ENCODE results near the gene CYP26C1. TPM values are rescaled to one million over a fixed set of nuclear protein-coding genes. Genes with fewer than 3 reads are reported as not detected.

Gene CYP26C1
- polyA plus RNA-seq (2013): 0.01 TPM

- Histone ChIP-seq H3K27ac (ENCODE audit: insufficient read depth in 1 of 2, low read depth in 1 of 2, low read length in 2 of 2, poor library complexity in 1 of 2, severe bottlenecking in 2 of 2) (no peak within 1 kb of the TSS), H3K4me3 (ENCODE audit: control insufficient read depth in 1 of 7, extremely low read depth in 1 of 7, insufficient read depth in 4 of 7, low read depth in 2 of 7, low read length in 6 of 7) (peak within 1 kb of the TSS in 3 of 7 experiments; percentile 52 to 81 (median 74)), H3K9me3 (ENCODE audit: control extremely low read depth in 1 of 5, control insufficient read depth in 4 of 5, insufficient read depth in 2 of 5, low read depth in 1 of 5, low read length in 4 of 5) (peaks cover 0 to 5% (median 0%) of the 10 kb centered on the region in 5 experiments), H3K36me3 (ENCODE audit: control insufficient read depth in 4 of 4, insufficient read depth in 4 of 4, low read length in 3 of 4) (peaks cover 7 to 26% (median 15%) of the 10 kb centered on the region in 4 experiments), H3K27me3 (replicated peaks in 2 of 5; ENCODE audit: control insufficient read depth in 4 of 5, insufficient read depth in 5 of 5, low read length in 4 of 5) (peaks cover 13 to 66% (median 29%) of the 10 kb centered on the region in 5 experiments), H3K4me1 (ENCODE audit: control extremely low read depth in 1 of 4, control insufficient read depth in 4 of 4, insufficient read depth in 4 of 4, low read length in 3 of 4) (peaks cover 2 to 35% (median 23%) of the 10 kb centered on the region in 4 experiments)
- ChIA-PET POLR2A (no interaction called here), CTCF (interaction anchor here (1.5 kb wide), 1 partner anchor 57 kb away, joined by 4 read pairs; no protein-coding TSS in a partner anchor)
- no peak for DNase-seq
- WGBS (ENCODE audit: insufficient coverage): 36% methylated on average over 54 of the region's 67 CpGs
These were observed at the start of gene CYP26C1 for GRCh38 chr10:93059975-93060886. Gene CYP26C1 (plus strand): TSS chr10:93060798. CDS start chr10:93061264, 466 bp downstream.

- no CpG with 5 or more reads among the region's 3 CpGs for WGBS (ENCODE audit: insufficient coverage)
- DNase-seq: no peak
- H3K36me3 ChIP-seq (ENCODE audit: control insufficient read depth in 4 of 4, insufficient read depth in 4 of 4, low read length in 3 of 4): peaks cover 0 to 14% (median 6%) of the 10 kb centered on the region in 4 experiments
- H3K4me3 ChIP-seq (ENCODE audit: control insufficient read depth in 1 of 7, extremely low read depth in 1 of 7, insufficient read depth in 4 of 7, low read depth in 2 of 7, low read length in 6 of 7): no peak overlapping the region
- H3K27me3 ChIP-seq (replicated peaks in 2 of 5; ENCODE audit: control insufficient read depth in 4 of 5, insufficient read depth in 5 of 5, low read length in 4 of 5): no peaks in the 10 kb centered on the region
- POLR2A ChIA-PET: no interaction called here
- H3K9me3 ChIP-seq (ENCODE audit: control extremely low read depth in 1 of 5, control insufficient read depth in 4 of 5, insufficient read depth in 2 of 5, low read depth in 1 of 5, low read length in 4 of 5): no peaks in the 10 kb centered on the region
- CTCF ChIA-PET: interaction anchor here (0.8 to 1.3 kb wide), 2 partner anchors 9 to 15 kb away, joined by 3 read pairs; no protein-coding TSS in a partner anchor
- no peak overlapping the region for H3K27ac ChIP-seq (ENCODE audit: insufficient read depth in 1 of 2, low read depth in 1 of 2, low read length in 2 of 2, poor library complexity in 1 of 2, severe bottlenecking in 2 of 2)
- H3K4me1 ChIP-seq (ENCODE audit: control extremely low read depth in 1 of 4, control insufficient read depth in 4 of 4, insufficient read depth in 4 of 4, low read length in 3 of 4): no peaks in the 10 kb centered on the region
These were observed 44.9 kb upstream of the CYP26C1 start for GRCh38 chr10:93015722-93016121.

- peaks cover 0 to 14% (median 0%) of the 10 kb centered on the region in 5 experiments for H3K9me3 ChIP-seq (ENCODE audit: control extremely low read depth in 1 of 5, control insufficient read depth in 4 of 5, insufficient read depth in 2 of 5, low read depth in 1 of 5, low read length in 4 of 5)
- H3K27ac ChIP-seq (ENCODE audit: insufficient read depth in 1 of 2, low read depth in 1 of 2, low read length in 2 of 2, poor library complexity in 1 of 2, severe bottlenecking in 2 of 2): no peak overlapping the region
- H3K4me3 ChIP-seq (ENCODE audit: control insufficient read depth in 1 of 7, extremely low read depth in 1 of 7, insufficient read depth in 4 of 7, low read depth in 2 of 7, low read length in 6 of 7): no peak overlapping the region
- H3K36me3 ChIP-seq (ENCODE audit: control insufficient read depth in 4 of 4, insufficient read depth in 4 of 4, low read length in 3 of 4): peaks cover 3 to 35% (median 19%) of the 10 kb centered on the region in 4 experiments
- CTCF ChIA-PET: interaction anchor here (1.0 to 2.2 kb wide), 2 partner anchors 9 to 17 kb away, joined by 3 to 7 read pairs; no protein-coding TSS in a partner anchor
- H3K4me1 ChIP-seq (ENCODE audit: control extremely low read depth in 1 of 4, control insufficient read depth in 4 of 4, insufficient read depth in 4 of 4, low read length in 3 of 4): no peaks in the 10 kb centered on the region
- POLR2A ChIA-PET: no interaction called here
- H3K27me3 ChIP-seq (replicated peaks in 2 of 5; ENCODE audit: control insufficient read depth in 4 of 5, insufficient read depth in 5 of 5, low read length in 4 of 5): no peaks in the 10 kb centered on the region
- 100% methylated on average over 2 of the region's 4 CpGs for WGBS (ENCODE audit: insufficient coverage)
- no peak for DNase-seq
These were observed 37.5 kb upstream of the CYP26C1 start for GRCh38 chr10:93023013-93023650.

- Histone ChIP-seq H3K4me1 (ENCODE audit: control extremely low read depth in 1 of 4, control insufficient read depth in 4 of 4, insufficient read depth in 4 of 4, low read length in 3 of 4) (no peaks in the 10 kb centered on the region), H3K9me3 (ENCODE audit: control extremely low read depth in 1 of 5, control insufficient read depth in 4 of 5, insufficient read depth in 2 of 5, low read depth in 1 of 5, low read length in 4 of 5) (peaks cover 0 to 14% (median 0%) of the 10 kb centered on the region in 5 experiments), H3K27me3 (replicated peaks in 2 of 5; ENCODE audit: control insufficient read depth in 4 of 5, insufficient read depth in 5 of 5, low read length in 4 of 5) (no peaks in the 10 kb centered on the region), H3K27ac (ENCODE audit: insufficient read depth in 1 of 2, low read depth in 1 of 2, low read length in 2 of 2, poor library complexity in 1 of 2, severe bottlenecking in 2 of 2) (no peak overlapping the region), H3K36me3 (ENCODE audit: control insufficient read depth in 4 of 4, insufficient read depth in 4 of 4, low read length in 3 of 4) (peaks cover 5 to 28% (median 16%) of the 10 kb centered on the region in 4 experiments), H3K4me3 (ENCODE audit: control insufficient read depth in 1 of 7, extremely low read depth in 1 of 7, insufficient read depth in 4 of 7, low read depth in 2 of 7, low read length in 6 of 7) (no peak overlapping the region)
- ChIA-PET POLR2A (no interaction called here), CTCF (no interaction called here)
- no CpG with 5 or more reads among the region's 2 CpGs for WGBS (ENCODE audit: insufficient coverage)
- no peak for DNase-seq
These were observed 34.5 kb upstream of the CYP26C1 start for GRCh38 chr10:93026072-93026471.

- H3K27me3 ChIP-seq (replicated peaks in 2 of 5; ENCODE audit: control insufficient read depth in 4 of 5, insufficient read depth in 5 of 5, low read length in 4 of 5): no peaks in the 10 kb centered on the region
- ChIA-PET CTCF (no interaction called here), POLR2A (no interaction called here)
These were observed 33.1 kb upstream of the CYP26C1 start for GRCh38 chr10:93027508-93027907.

GRCh38 chr10:93028883-93029282 lies 31.7 kb upstream of the CYP26C1 start:
- H3K4me3 ChIP-seq (ENCODE audit: control insufficient read depth in 1 of 7, extremely low read depth in 1 of 7, insufficient read depth in 4 of 7, low read depth in 2 of 7, low read length in 6 of 7): no peak overlapping the region
- ChIA-PET POLR2A (no interaction called here), CTCF (no interaction called here)
- no peaks in the 10 kb centered on the region for H3K27me3 ChIP-seq (replicated peaks in 2 of 5; ENCODE audit: control insufficient read depth in 4 of 5, insufficient read depth in 5 of 5, low read length in 4 of 5)
- H3K27ac ChIP-seq (ENCODE audit: insufficient read depth in 1 of 2, low read depth in 1 of 2, low read length in 2 of 2, poor library complexity in 1 of 2, severe bottlenecking in 2 of 2): no peak overlapping the region
- H3K4me1 ChIP-seq (ENCODE audit: control extremely low read depth in 1 of 4, control insufficient read depth in 4 of 4, insufficient read depth in 4 of 4, low read length in 3 of 4): no peaks in the 10 kb centered on the region
- WGBS (ENCODE audit: insufficient coverage): 100% methylated on average over 1 of the region's 2 CpGs
- H3K36me3 ChIP-seq (ENCODE audit: control insufficient read depth in 4 of 4, insufficient read depth in 4 of 4, low read length in 3 of 4): peaks cover 7 to 27% (median 15%) of the 10 kb centered on the region in 4 experiments
- DNase-seq: no peak
- H3K9me3 ChIP-seq (ENCODE audit: control extremely low read depth in 1 of 5, control insufficient read depth in 4 of 5, insufficient read depth in 2 of 5, low read depth in 1 of 5, low read length in 4 of 5): peaks cover 0 to 14% (median 0%) of the 10 kb centered on the region in 5 experiments

More at GRCh38 chr10:93027508-93027907, 33.1 kb upstream of the CYP26C1 start:
- Histone ChIP-seq H3K9me3 (ENCODE audit: control extremely low read depth in 1 of 5, control insufficient read depth in 4 of 5, insufficient read depth in 2 of 5, low read depth in 1 of 5, low read length in 4 of 5) (peaks cover 0 to 14% (median 0%) of the 10 kb centered on the region in 5 experiments), H3K4me1 (ENCODE audit: control extremely low read depth in 1 of 4, control insufficient read depth in 4 of 4, insufficient read depth in 4 of 4, low read length in 3 of 4) (no peaks in the 10 kb centered on the region), H3K36me3 (ENCODE audit: control insufficient read depth in 4 of 4, insufficient read depth in 4 of 4, low read length in 3 of 4) (peaks cover 7 to 27% (median 15%) of the 10 kb centered on the region in 4 experiments), H3K4me3 (ENCODE audit: control insufficient read depth in 1 of 7, extremely low read depth in 1 of 7, insufficient read depth in 4 of 7, low read depth in 2 of 7, low read length in 6 of 7) (no peak overlapping the region), H3K27ac (ENCODE audit: insufficient read depth in 1 of 2, low read depth in 1 of 2, low read length in 2 of 2, poor library complexity in 1 of 2, severe bottlenecking in 2 of 2) (no peak overlapping the region)
- DNase-seq: no peak

All from common myeloid progenitor, CD34-positive (primary cell).